GM23338 (cell line): Measurements from ENCODE around the gene ZNF544. TPM values are rescaled to one million over a fixed set of nuclear protein-coding genes. Genes with fewer than 3 reads are reported as not detected.

ENCODE experiments used
- ATAC-seq: fragments of 200-7000 bp; cut with Tn5 transposase; 3 replicates; pipeline ENCODE4 v1.9.1; 2020
- DNase-seq: peaks from one replicate; pipeline ENCODE4 v3.0.0-alpha.2; 2015; ENCODE audit warnings: low spot score
- H2AFZ ChIP-seq: fragments of 200-600 bp; sonication (generic); 2 replicates; pipeline ENCODE4 v1.8.0; 2016; ENCODE audit warnings: antibody characterized with exemption, mild to moderate bottlenecking, moderate library complexity
- H3F3A ChIP-seq: fragments of 200-600 bp; sonication (generic); replicated peaks from 2 replicates; pipeline ENCODE4 v1.8.0; 2017; ENCODE audit warnings: antibody characterized with exemption, mixed run types, low read depth
- H3K27ac ChIP-seq: fragments of 200-600 bp; sonication (generic); 2 replicates; pipeline ENCODE4 v1.6.1; 2016; ENCODE audit warnings: low read depth
- H3K27me3 ChIP-seq: fragments of 200-600 bp; sonication (generic); 2 replicates; pipeline ENCODE4 v1.8.0; 2016; ENCODE audit warnings: mild to moderate bottlenecking, mixed run types, moderate library complexity; ENCODE audit not compliant: insufficient read depth
- H3K36me3 ChIP-seq: fragments of 200-600 bp; sonication (generic); 2 replicates; pipeline ENCODE4 v1.8.0; 2016; ENCODE audit warnings: mild to moderate bottlenecking; ENCODE audit not compliant: insufficient read depth
- H3K4me1 ChIP-seq: fragments of 200-600 bp; sonication (generic); 2 replicates; pipeline ENCODE4 v1.8.0; 2016; ENCODE audit warnings: mild to moderate bottlenecking, moderate library complexity; ENCODE audit not compliant: insufficient read depth
- H3K4me2 ChIP-seq: fragments of 200-600 bp; sonication (generic); 2 replicates; pipeline ENCODE4 v1.7.1; 2017; ENCODE audit warnings: mixed run types
- H3K4me3 ChIP-seq: fragments of 200-600 bp; sonication (generic); 2 replicates; pipeline ENCODE4 v1.6.1; 2016; ENCODE audit warnings: mixed run types
- H3K79me2 ChIP-seq: fragments of 200-600 bp; sonication (generic); replicated peaks from 2 replicates; pipeline ENCODE4 v1.8.0; 2017; ENCODE audit warnings: mild to moderate bottlenecking; ENCODE audit not compliant: insufficient read depth
- H3K9me2 ChIP-seq: fragments of 200-600 bp; sonication (generic); 2 replicates; pipeline ENCODE4 v1.8.0; 2017; ENCODE audit not compliant: insufficient read depth
- H4K20me1 ChIP-seq: fragments of 200-600 bp; sonication (generic); replicated peaks from 2 replicates; pipeline ENCODE4 v1.8.0; 2017; ENCODE audit warnings: mild to moderate bottlenecking; ENCODE audit not compliant: insufficient read depth
- H3K27ac Mint-ChIP-seq: 2 replicates; pipeline ENCODE4 v1.8.0; 2020; ENCODE audit warnings: inconsistent platforms, mild to moderate bottlenecking, moderate library complexity, mixed read lengths
- H3K27me3 Mint-ChIP-seq: 3 replicates; pipeline ENCODE4 v1.8.0; 2022; ENCODE audit warnings: low read depth, mild to moderate bottlenecking, moderate library complexity, mixed read lengths, inconsistent platforms; ENCODE audit not compliant: insufficient read depth, poor library complexity
- H3K36me3 Mint-ChIP-seq: 3 replicates; pipeline ENCODE4 v1.8.0; 2021; ENCODE audit warnings: low read depth, mild to moderate bottlenecking, inconsistent platforms, moderate library complexity, mixed read lengths
- H3K4me1 Mint-ChIP-seq: 3 replicates; pipeline ENCODE4 v1.8.0; 2020; ENCODE audit warnings: mild to moderate bottlenecking, inconsistent platforms, mixed read lengths
- H3K4me3 Mint-ChIP-seq: 3 replicates; pipeline ENCODE4 v1.8.0; 2021; ENCODE audit warnings: moderate library complexity, mild to moderate bottlenecking, inconsistent platforms, mixed read lengths
- H3K9me3 Mint-ChIP-seq: 3 replicates; pipeline ENCODE4 v1.8.0; 2020; ENCODE audit warnings: moderate library complexity, mild to moderate bottlenecking, inconsistent platforms, mixed read lengths
- JUNB ChIP-seq: IDR thresholded peaks from one replicate; pipeline ENCODE4 v1.6.1; 2016; ENCODE audit warnings: antibody characterized with exemption; ENCODE audit not compliant: unreplicated experiment
- ZNF331 ChIP-seq: fragments of 250-450 bp; sonication (Bioruptor Pico); IDR thresholded peaks from 2 replicates; pipeline ENCODE4 v1.5.0; 2020; ENCODE audit warnings: low read depth, mild to moderate bottlenecking, moderate library complexity
- polyA plus RNA-seq: library from polyadenylated mRNA; unstranded; fragments of >200 nt; fragmentation: Nextera tagmentation; extraction: Ambion mirVana; gene quantifications from 2 replicates; pipeline ENCODE4 v1.2.1, GENCODE V29; 2016
- total RNA-seq: library from RNA; depleted of rRNA; stranded (reverse); fragments of >200 nt; shearing (Covaris generic); gene quantifications from 2 replicates; pipeline ENCODE4 v1.2.3, GENCODE V29; 2014
- TF ChIP-seq, protein P1 (sequence below): fragments of 250-450 bp; sonication (Bioruptor Pico); IDR thresholded peaks from 2 replicates; pipeline ENCODE4 v1.5.0; 2020; ENCODE audit warnings: mild to moderate bottlenecking, moderate library complexity
- TF ChIP-seq, protein P2 (sequence below): IDR thresholded peaks from one replicate; pipeline ENCODE4 v1.6.1; 2018; ENCODE audit warnings: antibody characterized with exemption; ENCODE audit not compliant: unreplicated experiment

The ZNF544 gene
- total and polyA plus RNA-seq, 2 experiments from 2014 or later, result 29.4 to 93.9 TPM

DNA sequence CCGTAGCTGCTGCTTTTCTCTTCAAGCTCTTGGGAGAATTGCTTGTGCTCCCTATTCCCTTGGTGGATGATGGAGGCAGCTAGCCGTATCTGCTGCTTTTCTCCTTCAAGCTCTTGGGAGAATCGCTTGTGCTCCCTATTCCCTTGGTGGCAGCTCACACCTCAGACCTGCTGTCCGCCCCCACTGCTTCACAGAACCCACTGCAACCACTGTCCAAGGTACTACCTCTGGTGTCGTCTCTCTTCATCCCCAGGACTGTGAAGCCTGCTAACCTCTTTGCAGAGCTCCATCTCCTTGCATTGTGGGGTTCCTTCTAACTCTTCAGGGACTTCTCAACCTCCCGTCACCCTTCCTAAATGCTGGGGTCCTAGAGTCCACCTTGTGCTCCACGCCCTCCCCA, 71.9 kb downstream of the ZNF544 start (continued):
- TF ChIP-seq, protein P1, sequence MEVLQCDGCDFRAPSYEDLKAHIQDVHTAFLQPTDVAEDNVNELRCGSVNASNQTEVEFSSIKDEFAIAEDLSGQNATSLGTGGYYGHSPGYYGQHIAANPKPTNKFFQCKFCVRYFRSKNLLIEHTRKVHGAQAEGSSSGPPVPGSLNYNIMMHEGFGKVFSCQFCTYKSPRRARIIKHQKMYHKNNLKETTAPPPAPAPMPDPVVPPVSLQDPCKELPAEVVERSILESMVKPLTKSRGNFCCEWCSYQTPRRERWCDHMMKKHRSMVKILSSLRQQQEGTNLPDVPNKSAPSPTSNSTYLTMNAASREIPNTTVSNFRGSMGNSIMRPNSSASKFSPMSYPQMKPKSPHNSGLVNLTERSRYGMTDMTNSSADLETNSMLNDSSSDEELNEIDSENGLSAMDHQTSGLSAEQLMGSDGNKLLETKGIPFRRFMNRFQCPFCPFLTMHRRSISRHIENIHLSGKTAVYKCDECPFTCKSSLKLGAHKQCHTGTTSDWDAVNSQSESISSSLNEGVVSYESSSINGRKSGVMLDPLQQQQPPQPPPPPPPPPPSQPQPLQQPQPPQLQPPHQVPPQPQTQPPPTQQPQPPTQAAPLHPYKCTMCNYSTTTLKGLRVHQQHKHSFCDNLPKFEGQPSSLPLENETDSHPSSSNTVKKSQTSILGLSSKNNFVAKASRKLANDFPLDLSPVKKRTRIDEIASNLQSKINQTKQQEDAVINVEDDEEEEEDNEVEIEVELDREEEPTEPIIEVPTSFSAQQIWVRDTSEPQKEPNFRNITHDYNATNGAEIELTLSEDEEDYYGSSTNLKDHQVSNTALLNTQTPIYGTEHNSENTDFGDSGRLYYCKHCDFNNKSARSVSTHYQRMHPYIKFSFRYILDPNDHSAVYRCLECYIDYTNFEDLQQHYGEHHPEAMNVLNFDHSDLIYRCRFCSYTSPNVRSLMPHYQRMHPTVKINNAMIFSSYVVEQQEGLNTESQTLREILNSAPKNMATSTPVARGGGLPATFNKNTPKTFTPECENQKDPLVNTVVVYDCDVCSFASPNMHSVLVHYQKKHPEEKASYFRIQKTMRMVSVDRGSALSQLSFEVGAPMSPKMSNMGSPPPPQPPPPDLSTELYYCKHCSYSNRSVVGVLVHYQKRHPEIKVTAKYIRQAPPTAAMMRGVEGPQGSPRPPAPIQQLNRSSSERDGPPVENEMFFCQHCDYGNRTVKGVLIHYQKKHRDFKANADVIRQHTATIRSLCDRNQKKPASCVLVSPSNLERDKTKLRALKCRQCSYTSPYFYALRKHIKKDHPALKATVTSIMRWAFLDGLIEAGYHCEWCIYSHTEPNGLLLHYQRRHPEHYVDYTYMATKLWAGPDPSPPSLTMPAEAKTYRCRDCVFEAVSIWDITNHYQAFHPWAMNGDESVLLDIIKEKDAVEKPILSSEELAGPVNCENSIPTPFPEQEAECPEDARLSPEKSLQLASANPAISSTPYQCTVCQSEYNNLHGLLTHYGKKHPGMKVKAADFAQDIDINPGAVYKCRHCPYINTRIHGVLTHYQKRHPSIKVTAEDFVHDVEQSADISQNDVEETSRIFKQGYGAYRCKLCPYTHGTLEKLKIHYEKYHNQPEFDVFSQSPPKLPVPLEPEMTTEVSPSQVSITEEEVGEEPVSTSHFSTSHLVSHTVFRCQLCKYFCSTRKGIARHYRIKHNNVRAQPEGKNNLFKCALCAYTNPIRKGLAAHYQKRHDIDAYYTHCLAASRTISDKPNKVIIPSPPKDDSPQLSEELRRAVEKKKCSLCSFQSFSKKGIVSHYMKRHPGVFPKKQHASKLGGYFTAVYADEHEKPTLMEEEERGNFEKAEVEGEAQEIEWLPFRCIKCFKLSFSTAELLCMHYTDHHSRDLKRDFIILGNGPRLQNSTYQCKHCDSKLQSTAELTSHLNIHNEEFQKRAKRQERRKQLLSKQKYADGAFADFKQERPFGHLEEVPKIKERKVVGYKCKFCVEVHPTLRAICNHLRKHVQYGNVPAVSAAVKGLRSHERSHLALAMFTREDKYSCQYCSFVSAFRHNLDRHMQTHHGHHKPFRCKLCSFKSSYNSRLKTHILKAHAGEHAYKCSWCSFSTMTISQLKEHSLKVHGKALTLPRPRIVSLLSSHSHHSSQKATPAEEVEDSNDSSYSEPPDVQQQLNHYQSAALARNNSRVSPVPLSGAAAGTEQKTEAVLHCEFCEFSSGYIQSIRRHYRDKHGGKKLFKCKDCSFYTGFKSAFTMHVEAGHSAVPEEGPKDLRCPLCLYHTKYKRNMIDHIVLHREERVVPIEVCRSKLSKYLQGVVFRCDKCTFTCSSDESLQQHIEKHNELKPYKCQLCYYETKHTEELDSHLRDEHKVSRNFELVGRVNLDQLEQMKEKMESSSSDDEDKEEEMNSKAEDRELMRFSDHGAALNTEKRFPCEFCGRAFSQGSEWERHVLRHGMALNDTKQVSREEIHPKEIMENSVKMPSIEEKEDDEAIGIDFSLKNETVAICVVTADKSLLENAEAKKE (CRISPR knock-in tag), result no peak
- TF ChIP-seq ZNF331, result no peak
- TF ChIP-seq, protein P2, sequence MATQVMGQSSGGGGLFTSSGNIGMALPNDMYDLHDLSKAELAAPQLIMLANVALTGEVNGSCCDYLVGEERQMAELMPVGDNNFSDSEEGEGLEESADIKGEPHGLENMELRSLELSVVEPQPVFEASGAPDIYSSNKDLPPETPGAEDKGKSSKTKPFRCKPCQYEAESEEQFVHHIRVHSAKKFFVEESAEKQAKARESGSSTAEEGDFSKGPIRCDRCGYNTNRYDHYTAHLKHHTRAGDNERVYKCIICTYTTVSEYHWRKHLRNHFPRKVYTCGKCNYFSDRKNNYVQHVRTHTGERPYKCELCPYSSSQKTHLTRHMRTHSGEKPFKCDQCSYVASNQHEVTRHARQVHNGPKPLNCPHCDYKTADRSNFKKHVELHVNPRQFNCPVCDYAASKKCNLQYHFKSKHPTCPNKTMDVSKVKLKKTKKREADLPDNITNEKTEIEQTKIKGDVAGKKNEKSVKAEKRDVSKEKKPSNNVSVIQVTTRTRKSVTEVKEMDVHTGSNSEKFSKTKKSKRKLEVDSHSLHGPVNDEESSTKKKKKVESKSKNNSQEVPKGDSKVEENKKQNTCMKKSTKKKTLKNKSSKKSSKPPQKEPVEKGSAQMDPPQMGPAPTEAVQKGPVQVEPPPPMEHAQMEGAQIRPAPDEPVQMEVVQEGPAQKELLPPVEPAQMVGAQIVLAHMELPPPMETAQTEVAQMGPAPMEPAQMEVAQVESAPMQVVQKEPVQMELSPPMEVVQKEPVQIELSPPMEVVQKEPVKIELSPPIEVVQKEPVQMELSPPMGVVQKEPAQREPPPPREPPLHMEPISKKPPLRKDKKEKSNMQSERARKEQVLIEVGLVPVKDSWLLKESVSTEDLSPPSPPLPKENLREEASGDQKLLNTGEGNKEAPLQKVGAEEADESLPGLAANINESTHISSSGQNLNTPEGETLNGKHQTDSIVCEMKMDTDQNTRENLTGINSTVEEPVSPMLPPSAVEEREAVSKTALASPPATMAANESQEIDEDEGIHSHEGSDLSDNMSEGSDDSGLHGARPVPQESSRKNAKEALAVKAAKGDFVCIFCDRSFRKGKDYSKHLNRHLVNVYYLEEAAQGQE, result peak; percentile 52

DNA sequence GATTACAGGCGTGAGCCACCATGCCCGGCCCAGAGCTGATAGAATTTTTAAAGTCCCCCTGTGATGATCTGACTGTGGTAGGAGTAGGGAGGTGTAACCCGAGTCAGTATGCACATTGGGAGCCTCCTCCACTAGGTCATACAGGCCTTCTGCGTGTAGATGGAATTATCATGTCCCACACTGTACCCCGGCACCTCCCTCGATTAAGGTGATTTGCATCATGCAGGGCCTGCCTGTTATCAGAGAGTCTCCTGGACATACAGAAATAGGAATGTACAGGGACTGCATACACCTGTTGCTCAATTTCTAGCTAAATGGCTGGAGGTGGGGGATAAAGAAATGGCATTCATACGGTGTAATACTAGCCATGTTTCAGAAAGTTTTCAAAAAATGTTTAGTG, 75.5 kb downstream of the ZNF544 start:
- no peaks in the 10 kb centered on the region for H3K9me2 ChIP-seq
- H3K27me3 ChIP-seq, result no peaks in the 10 kb centered on the region
- H4K20me1 ChIP-seq, result peaks cover 31% of the 10 kb centered on the region
- Mint-ChIP-seq H3K36me3 (peaks cover 52% of the 10 kb centered on the region), H3K4me3 (peak overlapping the region; percentile 97), H3K27ac (no peak overlapping the region), H3K4me1 (peaks cover 13% of the 10 kb centered on the region; the same call in 2 of the 3 replicates), H3K27me3 (peaks cover 3% of the 10 kb centered on the region), H3K9me3 (no peaks in the 10 kb centered on the region)
- peaks cover 6% of the 10 kb centered on the region; the same call in 1 of the 2 replicates for H3K4me1 ChIP-seq
- peak; percentile 13 for ATAC-seq
- no peak overlapping the region for H2AFZ ChIP-seq
- no peak for TF ChIP-seq JUNB
- H3K27ac ChIP-seq, result no peak overlapping the region
- peak overlapping the region; percentile 65 for H3K4me2 ChIP-seq
- H3K4me3 ChIP-seq, result peak overlapping the region; percentile 71
- DNase-seq, result peak; percentile 36
- H3K79me2 ChIP-seq, result peaks cover 20% of the 10 kb centered on the region
- H3K36me3 ChIP-seq, result 0 out of 2 replicates have a peak, but pooled peaks cover 3% of the 10 kb centered on the region
- H3F3A ChIP-seq, result peaks cover 12% of the 10 kb centered on the region; the same call in 1 of the 2 replicates
